AG10803 (cell line): ENCODE data around the gene PCSK2.

ENCODE experiments used
- DNase-seq: peaks from one replicate; pipeline ENCODE4 v3.0.0; 2010; ENCODE audit warnings: low read depth
- H3K4me3 ChIP-seq: 2 replicates; pipeline ENCODE4 v1.5.1; 2011; ENCODE audit warnings: mild to moderate bottlenecking, low read length, control low read depth
- CTCF ChIP-seq: conservative IDR thresholded peaks from 2 replicates; pipeline ENCODE4 v1.5.1; 2011; ENCODE audit warnings: mild to moderate bottlenecking, low read length, control low read depth, inconsistent platforms

PCSK2 gene

GRCh38 chr20:17481661-17482060 lies 254.8 kb downstream of the PCSK2 start:
- DNase-seq, result no peak
- H3K4me3 ChIP-seq, result no peak overlapping the region
- TF ChIP-seq CTCF, result no peak

- TF ChIP-seq CTCF, result no peak
- DNase-seq, result no peak
- H3K4me3 ChIP-seq, result no peak overlapping the region
Measured at GRCh38 chr20:17482536-17482935, 255.7 kb downstream of the PCSK2 start.

GRCh38 chr20:17485017-17485416 lies 258.2 kb downstream of the PCSK2 start:
- no peak overlapping the region for H3K4me3 ChIP-seq

GRCh38 chr20:17488916-17489600 lies 262.2 kb downstream of the PCSK2 start:
- DNase-seq, result no peak
- no peak for TF ChIP-seq CTCF
- H3K4me3 ChIP-seq, result no peak overlapping the region

More at GRCh38 chr20:17485017-17485416, 258.2 kb downstream of the PCSK2 start:
- no peak for TF ChIP-seq CTCF
- DNase-seq, result no peak

GRCh38 chr20:17490501-17490900 lies 263.7 kb downstream of the PCSK2 start:
- no peak overlapping the region for H3K4me3 ChIP-seq
- no peak for DNase-seq
- TF ChIP-seq CTCF, result no peak

- H3K4me3 ChIP-seq, result no peak overlapping the region
- DNase-seq, result no peak
- TF ChIP-seq CTCF, result no peak
Measured at GRCh38 chr20:17491041-17491440, 264.2 kb downstream of the PCSK2 start.

GRCh38 chr20:17491488-17491887 lies 264.6 kb downstream of the PCSK2 start:
- TF ChIP-seq CTCF, result no peak
- no peak overlapping the region for H3K4me3 ChIP-seq
- DNase-seq, result no peak
